Caco-2 (cell line): ENCODE measurements around the gene RNLS. TPM values are rescaled to one million over a fixed set of nuclear protein-coding genes. Genes with fewer than 3 reads are reported as not detected.
A peak's percentile ranks its signal among the peaks of the same experiment; 100 is the strongest.

Experiments
- BruUV-seq: library from RNA; stranded (reverse); fragments of 400-500 nt; replicated peaks from 2 replicates; lab custom pipeline; 2021; lab: Mats Ljungman, UMichigan
- CTCF ChIA-PET: fragments of 300-600 bp; sonication (Branson Sonifier 250); formaldehyde crosslinking; loops from one replicate; lab custom pipeline; 2022; ENCODE audit warnings: antibody characterized with exemption; lab: Charles Lee
- POLR2A ChIA-PET: fragments of 300-600 bp; sonication (Branson Sonifier 250); formaldehyde crosslinking; loops from one replicate; lab custom pipeline; 2022; ENCODE audit warnings: antibody characterized with exemption; lab: Charles Lee
- DNase-seq, 2 experiments: peaks; one replicate each; pipeline versions ENCODE4 v3.0.0 to v3.0.0-alpha.2; 2020 to 2022
- H3K27me3 ChIP-seq: replicated peaks from 2 replicates; pipeline ENCODE4 v1.6.0; 2011; ENCODE audit warnings: low read length; ENCODE audit not compliant: control insufficient read depth, insufficient read depth
- H3K36me3 ChIP-seq: 2 replicates; pipeline ENCODE4 v1.5.1; 2011; ENCODE audit warnings: low read length; ENCODE audit not compliant: control insufficient read depth, insufficient read depth
- H3K4me1 ChIP-seq: fragments of 250-450 bp; sonication (Bioruptor Pico); 2 replicates; pipeline ENCODE4 v1.5.1; 2020; ENCODE audit warnings: mild to moderate bottlenecking
- H3K4me3 ChIP-seq: 2 replicates; pipeline ENCODE4 v1.5.1; 2011; ENCODE audit warnings: low read depth, mild to moderate bottlenecking, control low read depth, low read length
- H3K9me3 ChIP-seq: fragments of 250-450 bp; sonication (Bioruptor Pico); 2 replicates; pipeline ENCODE4 v1.5.1; 2020; ENCODE audit warnings: mild to moderate bottlenecking, moderate library complexity
- H3K27ac Mint-ChIP-seq: one replicate; pipeline ENCODE4 v1.8.0; 2022; ENCODE audit warnings: mixed read lengths; ENCODE audit not compliant: unreplicated experiment
- H3K27me3 Mint-ChIP-seq: one replicate; pipeline ENCODE4 v1.8.0; 2022; ENCODE audit warnings: mixed read lengths; ENCODE audit not compliant: insufficient read depth, unreplicated experiment
- H3K36me3 Mint-ChIP-seq: one replicate; pipeline ENCODE4 v1.8.0; 2022; ENCODE audit warnings: mild to moderate bottlenecking, mixed read lengths; ENCODE audit not compliant: insufficient read depth, unreplicated experiment
- H3K4me1 Mint-ChIP-seq: one replicate; pipeline ENCODE4 v1.8.0; 2022; ENCODE audit warnings: low read depth, mixed read lengths; ENCODE audit not compliant: unreplicated experiment
- H3K4me3 Mint-ChIP-seq: one replicate; pipeline ENCODE4 v1.8.0; 2022; ENCODE audit warnings: mild to moderate bottlenecking, moderate library complexity, mixed read lengths; ENCODE audit not compliant: unreplicated experiment
- H3K9me3 Mint-ChIP-seq: one replicate; pipeline ENCODE4 v1.8.0; 2022; ENCODE audit warnings: mixed read lengths; ENCODE audit not compliant: unreplicated experiment
- CTCF ChIP-seq, 2 experiments: fragments of 200-600 bp in 1 of 2; IDR thresholded peaks; 1 replicate in 1 of 2; 2 replicates in 1 of 2; pipeline versions ENCODE4 v1.5.1 to v1.8.0; 2011 to 2022; ENCODE audit warnings: antibody characterized with exemption in 1 of 2, control low read depth in 1 of 2, inconsistent platforms in 1 of 2, low read depth in 1 of 2, low read length in 1 of 2, mild to moderate bottlenecking in 1 of 2, moderate library complexity in 1 of 2; ENCODE audit not compliant: insufficient read depth in 1 of 2, severe bottlenecking in 1 of 2, unreplicated experiment in 1 of 2
- intact Hi-C: fragments of 100-400 bp; cut with micrococcal nuclease; formaldehyde crosslinking; loops from one replicate; pipeline ENCODE4 v1.10.0; 2022; ENCODE audit not compliant: unreplicated experiment
- total RNA-seq: library from RNA; stranded (reverse); gene quantifications from 2 replicates; pipeline ENCODE4 v1.2.3, GENCODE V29; 2022

Gene RNLS
- total RNA-seq, 1 experiment from 2014 or later: 5.7 TPM

DNA sequence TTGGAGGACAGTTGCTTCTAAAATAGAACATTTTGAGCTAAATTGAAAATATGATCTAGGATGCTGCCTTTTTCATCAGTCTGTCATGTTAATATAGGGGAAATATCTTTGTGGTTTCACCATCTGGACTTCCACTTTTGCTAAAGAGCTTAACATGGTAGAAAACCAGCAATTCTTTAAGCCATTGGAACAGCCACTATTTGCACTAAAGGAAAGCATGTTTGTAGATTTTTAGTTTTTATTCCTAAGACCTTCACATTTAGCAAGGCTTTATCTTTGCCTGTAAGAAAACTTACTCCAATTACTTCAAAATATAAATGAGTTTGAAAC lies 291.0 kb downstream of the RNLS start:
- no peaks in the 10 kb centered on the region; the same call in 1 of the 2 replicates for H3K4me1 ChIP-seq
- no peaks in the 10 kb centered on the region for H3K27me3 ChIP-seq
- DNase-seq: no peak
- Mint-ChIP-seq H3K4me3 (no peak overlapping the region), H3K4me1 (no peaks in the 10 kb centered on the region), H3K9me3 (no peaks in the 10 kb centered on the region), H3K27me3 (peaks cover 3% of the 10 kb centered on the region), H3K27ac (no peak overlapping the region), H3K36me3 (no peaks in the 10 kb centered on the region)
- TF ChIP-seq CTCF (IDR thresholded peaks at IDR 0.05; ENCODE audit: insufficient read depth in 1 of 2, low read depth in 1 of 2, low read length in 1 of 2, severe bottlenecking in 1 of 2, unreplicated experiment in 1 of 2): no peak
- H3K36me3 ChIP-seq: no peaks in the 10 kb centered on the region
- intact Hi-C loops: no loop called here
- CTCF ChIA-PET: interaction anchor here (1.0 kb wide), 1 partner anchor 97 kb away, joined by 4 read pairs; no protein-coding TSS in a partner anchor
- POLR2A ChIA-PET: no interaction called here
- no peak overlapping the region for H3K4me3 ChIP-seq
- BruUV-seq: no TSS peak
- no peaks in the 10 kb centered on the region for H3K9me3 ChIP-seq

GRCh38 chr10:88291289-88292184 lies 291.6 kb downstream of the RNLS start:
- Histone ChIP-seq H3K4me3 (no peak overlapping the region), H3K9me3 (no peaks in the 10 kb centered on the region), H3K4me1 (no peaks in the 10 kb centered on the region; the same call in 1 of the 2 replicates), H3K36me3 (no peaks in the 10 kb centered on the region), H3K27me3 (no peaks in the 10 kb centered on the region)
- Mint-ChIP-seq H3K9me3 (no peaks in the 10 kb centered on the region), H3K4me1 (no peaks in the 10 kb centered on the region), H3K27me3 (peaks cover 3% of the 10 kb centered on the region), H3K36me3 (no peaks in the 10 kb centered on the region), H3K4me3 (no peak overlapping the region), H3K27ac (no peak overlapping the region)
- peak in 1 of 2 experiments; percentile 6 for TF ChIP-seq CTCF (IDR thresholded peaks at IDR 0.05; ENCODE audit: insufficient read depth in 1 of 2, low read depth in 1 of 2, low read length in 1 of 2, severe bottlenecking in 1 of 2, unreplicated experiment in 1 of 2)
- CTCF ChIA-PET: interaction anchor here (1.0 kb wide), 1 partner anchor 98 kb away, joined by 4 read pairs; no protein-coding TSS in a partner anchor
- POLR2A ChIA-PET: no interaction called here
- no TSS peak for BruUV-seq
- DNase-seq: no peak
- intact Hi-C loops: loop anchor here (1.0 kb wide), 2 partner anchors 98 to 262 kb away; no protein-coding TSS in a partner anchor

DNA sequence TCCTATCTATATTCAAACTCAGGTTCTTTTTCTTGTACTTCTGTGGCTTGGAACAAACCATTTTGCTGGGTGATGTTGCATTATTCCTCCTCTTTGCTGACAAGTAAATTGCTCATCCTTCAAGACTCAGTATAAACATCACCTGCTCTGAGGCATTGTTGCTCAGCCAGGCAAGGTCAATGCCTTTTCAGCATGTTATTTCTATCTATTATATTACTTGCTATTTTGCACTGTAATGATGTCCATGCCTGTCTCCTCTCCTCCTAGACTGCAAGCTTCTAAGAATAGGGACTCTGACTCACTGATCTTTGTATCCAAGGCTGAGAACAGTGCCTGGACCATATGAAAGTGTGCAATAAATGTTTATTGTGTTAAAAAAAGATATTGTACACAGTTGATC lies 293.8 kb downstream of the RNLS start:
- CTCF ChIA-PET: no interaction called here

More for the DNA sequence above, 293.8 kb downstream of the RNLS start:
- Histone ChIP-seq H3K36me3 (no peaks in the 10 kb centered on the region), H3K4me1 (no peaks in the 10 kb centered on the region), H3K9me3 (no peaks in the 10 kb centered on the region), H3K27me3 (no peaks in the 10 kb centered on the region), H3K4me3 (no peak overlapping the region)
- Mint-ChIP-seq H3K4me3 (no peak overlapping the region), H3K9me3 (no peaks in the 10 kb centered on the region), H3K36me3 (no peaks in the 10 kb centered on the region), H3K4me1 (no peaks in the 10 kb centered on the region), H3K27me3 (no peaks in the 10 kb centered on the region), H3K27ac (no peak overlapping the region)
- intact Hi-C loops: no loop called here
- no peak for TF ChIP-seq CTCF (IDR thresholded peaks at IDR 0.05; ENCODE audit: insufficient read depth in 1 of 2, low read depth in 1 of 2, low read length in 1 of 2, severe bottlenecking in 1 of 2, unreplicated experiment in 1 of 2)
- BruUV-seq: no TSS peak
- DNase-seq: no peak
- POLR2A ChIA-PET: no interaction called here
